ENCODE data around the gene MYH7B.

- TF ChIP-seq CTCF (IDR thresholded peaks at IDR 0.05; ENCODE audit: extremely low read depth in 1 of 2, insufficient read depth in 1 of 2, low read depth in 1 of 2, low read length in 2 of 2), result no peak
- TF ChIP-seq EZH2 (IDR thresholded peaks at IDR 0.05; ENCODE audit: borderline replicate concordance, low read depth, low read length, severe bottlenecking), result no peak
- TF ChIP-seq POLR2A (IDR thresholded peaks at IDR 0.05; ENCODE audit: low read depth, low read length), result no peak
- no peak for TF ChIP-seq POLR2AphosphoS5 (IDR thresholded peaks at IDR 0.05; ENCODE audit: insufficient read depth, low read depth, low read length)
- no peak for TF ChIP-seq MYC (IDR thresholded peaks at IDR 0.05; ENCODE audit: low read depth, low read length)
- no peak for TF ChIP-seq JUN (IDR thresholded peaks at IDR 0.05; ENCODE audit: borderline replicate concordance, insufficient read depth, insufficient read length, low read depth)
Observed at GRCh38 chr20:34999021-34999451, 43.4 kb downstream of the MYH7B start.
